ENCODE results near the gene BCORL1.

Gene BCORL1

GRCh38 chrX:130047416-130047815 lies 65.0 kb downstream of the BCORL1 start:
- no peak overlapping the region for H3K27ac ChIP-seq

GRCh38 chrX:130048686-130049222 lies 66.3 kb downstream of the BCORL1 start:
- TF ChIP-seq, protein P1, sequence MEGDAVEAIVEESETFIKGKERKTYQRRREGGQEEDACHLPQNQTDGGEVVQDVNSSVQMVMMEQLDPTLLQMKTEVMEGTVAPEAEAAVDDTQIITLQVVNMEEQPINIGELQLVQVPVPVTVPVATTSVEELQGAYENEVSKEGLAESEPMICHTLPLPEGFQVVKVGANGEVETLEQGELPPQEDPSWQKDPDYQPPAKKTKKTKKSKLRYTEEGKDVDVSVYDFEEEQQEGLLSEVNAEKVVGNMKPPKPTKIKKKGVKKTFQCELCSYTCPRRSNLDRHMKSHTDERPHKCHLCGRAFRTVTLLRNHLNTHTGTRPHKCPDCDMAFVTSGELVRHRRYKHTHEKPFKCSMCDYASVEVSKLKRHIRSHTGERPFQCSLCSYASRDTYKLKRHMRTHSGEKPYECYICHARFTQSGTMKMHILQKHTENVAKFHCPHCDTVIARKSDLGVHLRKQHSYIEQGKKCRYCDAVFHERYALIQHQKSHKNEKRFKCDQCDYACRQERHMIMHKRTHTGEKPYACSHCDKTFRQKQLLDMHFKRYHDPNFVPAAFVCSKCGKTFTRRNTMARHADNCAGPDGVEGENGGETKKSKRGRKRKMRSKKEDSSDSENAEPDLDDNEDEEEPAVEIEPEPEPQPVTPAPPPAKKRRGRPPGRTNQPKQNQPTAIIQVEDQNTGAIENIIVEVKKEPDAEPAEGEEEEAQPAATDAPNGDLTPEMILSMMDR (IDR thresholded peaks at IDR 0.05; ENCODE audit: low read depth, low read length): no peak
- no peak for DNase-seq
- H3K27me3 ChIP-seq (ENCODE audit: insufficient read depth, low read depth, severe bottlenecking): peaks cover 5% of the 10 kb centered on the region
- no peak overlapping the region for H3K4me3 ChIP-seq (ENCODE audit: low read depth, low read length)
- H3K36me3 ChIP-seq: peaks cover 25% of the 10 kb centered on the region
- peaks cover 2% of the 10 kb centered on the region for H3K9me3 ChIP-seq (ENCODE audit: severe bottlenecking)
- H3K27ac ChIP-seq: no peak overlapping the region

More at GRCh38 chrX:130047416-130047815, 65.0 kb downstream of the BCORL1 start:
- H3K9me3 ChIP-seq (ENCODE audit: severe bottlenecking): peaks cover 2% of the 10 kb centered on the region
- peaks cover 25% of the 10 kb centered on the region for H3K36me3 ChIP-seq
- H3K27me3 ChIP-seq (ENCODE audit: insufficient read depth, low read depth, severe bottlenecking): peaks cover 5% of the 10 kb centered on the region
- no peak overlapping the region for H3K4me3 ChIP-seq (ENCODE audit: low read depth, low read length)
- DNase-seq: no peak
- TF ChIP-seq, protein P1 (IDR thresholded peaks at IDR 0.05; ENCODE audit: low read depth, low read length): no peak

DNA sequence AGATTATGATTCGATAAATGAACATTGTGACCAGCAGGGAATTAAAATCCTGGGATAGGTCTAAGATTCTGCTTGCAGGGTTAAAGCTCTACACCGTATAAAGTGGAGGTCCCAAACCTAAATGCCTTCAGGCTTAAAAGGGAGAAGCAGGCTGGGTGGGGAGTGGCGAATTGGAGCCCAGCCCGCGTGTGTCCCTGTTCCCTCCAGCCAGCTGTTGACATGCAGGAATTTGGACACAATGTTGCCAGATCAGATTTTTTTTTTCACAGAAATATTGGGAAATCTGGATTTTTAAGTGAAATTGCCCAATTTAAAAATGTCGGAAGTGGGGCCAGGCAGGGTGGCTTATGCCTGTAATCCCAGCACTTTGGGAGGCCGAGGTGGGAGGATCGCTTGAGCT lies 67.4 kb downstream of the BCORL1 start:
- Histone ChIP-seq H3K36me3 (peaks cover 25% of the 10 kb centered on the region), H3K27me3 (ENCODE audit: insufficient read depth, low read depth, severe bottlenecking) (peaks cover 5% of the 10 kb centered on the region), H3K9me3 (ENCODE audit: severe bottlenecking) (peaks cover 2% of the 10 kb centered on the region), H3K27ac (no peak overlapping the region), H3K4me3 (ENCODE audit: low read depth, low read length) (no peak overlapping the region)
- TF ChIP-seq, protein P1 (IDR thresholded peaks at IDR 0.05; ENCODE audit: low read depth, low read length): no peak
- no peak for DNase-seq

GRCh38 chrX:130051176-130051845 lies 68.9 kb downstream of the BCORL1 start:
- Histone ChIP-seq H3K4me3 (ENCODE audit: low read depth, low read length) (no peak overlapping the region), H3K27ac (no peak overlapping the region), H3K27me3 (ENCODE audit: insufficient read depth, low read depth, severe bottlenecking) (peaks cover 12% of the 10 kb centered on the region), H3K36me3 (peaks cover 18% of the 10 kb centered on the region; the same call in 1 of the 2 replicates), H3K9me3 (ENCODE audit: severe bottlenecking) (peaks cover 2% of the 10 kb centered on the region)
- TF ChIP-seq, protein P1 (IDR thresholded peaks at IDR 0.05; ENCODE audit: low read depth, low read length): no peak
- no peak for DNase-seq

DNA sequence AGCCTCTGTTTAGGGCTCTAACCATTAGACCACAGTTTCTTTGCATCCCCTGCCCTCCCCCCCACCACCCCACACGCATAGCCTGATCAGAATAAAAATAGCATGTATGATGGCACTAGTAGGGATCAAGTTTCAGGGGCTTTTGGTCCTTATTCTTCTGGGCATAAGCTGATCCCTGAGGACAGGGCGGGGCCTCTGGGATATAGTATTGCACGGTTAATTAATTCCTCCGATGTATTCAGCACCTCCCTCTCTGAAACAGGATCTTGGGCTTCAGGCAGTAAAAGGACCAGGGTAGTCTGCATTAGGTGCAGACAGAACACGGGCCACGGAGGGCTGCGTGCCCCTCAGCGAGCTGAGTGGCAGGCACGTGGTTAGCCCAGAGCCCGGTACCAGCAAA lies 70.8 kb downstream of the BCORL1 start:
- Histone ChIP-seq H3K27me3 (ENCODE audit: insufficient read depth, low read depth, severe bottlenecking) (peaks cover 12% of the 10 kb centered on the region), H3K27ac (no peak overlapping the region), H3K36me3 (peaks cover 13% of the 10 kb centered on the region; the same call in 1 of the 2 replicates), H3K9me3 (ENCODE audit: severe bottlenecking) (peaks cover 2% of the 10 kb centered on the region), H3K4me3 (ENCODE audit: low read depth, low read length) (no peak overlapping the region)
- no peak for DNase-seq
- TF ChIP-seq, protein P1 (IDR thresholded peaks at IDR 0.05; ENCODE audit: low read depth, low read length): no peak
